Measurements from ENCODE around the gene RPS23.
A peak's percentile ranks its signal among the peaks of the same experiment; 100 is the strongest.

The RPS23 gene

GRCh38 chr5:82244151-82244550 lies 34.0 kb downstream of the RPS23 start:
- no peak for DNase-seq

- DNase-seq, result no peak
Measured at GRCh38 chr5:82234885-82235284, 43.3 kb downstream of the RPS23 start.

GRCh38 chr5:82225525-82226172 lies 52.5 kb downstream of the RPS23 start:
- DNase-seq, result peak; percentile 31

Data from NCI-H446 treated with DMSO at 0.1 percent for 48 hours (cell line).